Common myeloid progenitor, CD34-positive (primary cell): ENCODE measurements around the gene DCUN1D1.

Experiments used
- CTCF ChIA-PET: fragments of 350-600 bp; sonication (Branson Sonifier 250); formaldehyde crosslinking; loops from one replicate; lab custom pipeline; 2021; ENCODE audit warnings: antibody characterized with exemption; lab: Charles Lee
- POLR2A ChIA-PET: fragments of 350-600 bp; sonication (Branson Sonifier 250); formaldehyde crosslinking; loops from one replicate; lab custom pipeline; 2021; ENCODE audit warnings: antibody characterized with exemption; lab: Charles Lee
- DNase-seq, 3 donors: peaks; one replicate each; pipeline versions ENCODE4 v3.0.0 to v3.0.0-alpha.2; 2013
- H3K27ac ChIP-seq, 2 experiments: 1 replicate in 1 of 2; 2 replicates in 1 of 2; pipeline ENCODE4 v1.7.0; 2013; ENCODE audit warnings: inconsistent platforms in 2 of 2, low read length in 2 of 2, mild to moderate bottlenecking in 2 of 2, low read depth in 1 of 2, moderate library complexity in 1 of 2; ENCODE audit not compliant: severe bottlenecking in 2 of 2, insufficient read depth in 1 of 2, poor library complexity in 1 of 2
- H3K27me3 ChIP-seq, 5 experiments: replicated peaks in 2 of 5; 1 replicate in 3 of 5; 2 replicates in 2 of 5; pipeline versions ENCODE4 v1.6.1 to v1.7.0; 2013; ENCODE audit warnings: low read length in 4 of 5, mild to moderate bottlenecking in 2 of 5, moderate library complexity in 2 of 5, inconsistent platforms in 1 of 5; ENCODE audit not compliant: insufficient read depth in 5 of 5, control insufficient read depth in 4 of 5
- H3K36me3 ChIP-seq, 4 experiments: 1 replicate in 2 of 4; 2 replicates in 2 of 4; pipeline versions ENCODE4 v1.6.1 to v1.7.0; 2013; ENCODE audit warnings: low read length in 3 of 4, control low read depth in 1 of 4, mild to moderate bottlenecking in 1 of 4; ENCODE audit not compliant: control insufficient read depth in 4 of 4, insufficient read depth in 4 of 4
- H3K4me1 ChIP-seq, 4 experiments: 1 replicate in 3 of 4; 2 replicates in 1 of 4; pipeline versions ENCODE4 v1.6.1 to v1.7.1; 2013; ENCODE audit warnings: low read length in 3 of 4, mild to moderate bottlenecking in 3 of 4, control low read depth in 1 of 4, inconsistent platforms in 1 of 4, moderate library complexity in 1 of 4; ENCODE audit not compliant: control insufficient read depth in 4 of 4, insufficient read depth in 4 of 4; ENCODE audit errors: control extremely low read depth in 1 of 4
- H3K4me3 ChIP-seq, 7 experiments: 1 replicate in 4 of 7; 2 replicates in 3 of 7; pipeline versions ENCODE4 v1.5.1 to v1.7.0; 2013; ENCODE audit warnings: mild to moderate bottlenecking in 7 of 7, low read length in 6 of 7, moderate library complexity in 6 of 7, inconsistent platforms in 2 of 7, low read depth in 2 of 7, control low read depth in 1 of 7; ENCODE audit not compliant: insufficient read depth in 4 of 7, control insufficient read depth in 1 of 7; ENCODE audit errors: extremely low read depth in 1 of 7
- H3K9me3 ChIP-seq, 5 experiments: 1 replicate in 4 of 5; 2 replicates in 1 of 5; pipeline versions ENCODE4 v1.6.1 to v1.7.1; 2013; ENCODE audit warnings: low read length in 4 of 5, mild to moderate bottlenecking in 2 of 5, inconsistent platforms in 1 of 5, low read depth in 1 of 5, moderate library complexity in 1 of 5; ENCODE audit not compliant: control insufficient read depth in 4 of 5, insufficient read depth in 2 of 5; ENCODE audit errors: control extremely low read depth in 1 of 5
- WGBS: methylation state at CpG from one replicate; pipeline ENCODE4 v1.1.5; 2013; ENCODE audit not compliant: insufficient coverage; 5-methylcytosine and 5-hydroxymethylcytosine counted together

The DCUN1D1 gene

GRCh38 chr3:182973047-182973446, 7.3 kb downstream of the DCUN1D1 start:
- ChIA-PET POLR2A (interaction anchor here (0.7 kb wide), 1 partner anchor 15 kb away, joined by 3 read pairs; no protein-coding TSS in a partner anchor), CTCF (no interaction called here)
- no peaks in the 10 kb centered on the region for H3K9me3 ChIP-seq
- peaks cover 10 to 28% (median 15%) of the 10 kb centered on the region in 4 experiments for H3K4me1 ChIP-seq
- no peak overlapping the region for H3K27ac ChIP-seq
- DNase-seq = no peak
- peaks cover 0 to 3% (median 2%) of the 10 kb centered on the region in 4 experiments for H3K36me3 ChIP-seq
- 100% methylated on average over 1 of the region's 5 CpGs for WGBS
- no peaks in the 10 kb centered on the region for H3K27me3 ChIP-seq
- H3K4me3 ChIP-seq = no peak overlapping the region

GRCh38 chr3:182972387-182972786, 8.0 kb downstream of the DCUN1D1 start:
- no peaks in the 10 kb centered on the region for H3K27me3 ChIP-seq
- no peak for DNase-seq
- no peaks in the 10 kb centered on the region for H3K9me3 ChIP-seq
- ChIA-PET CTCF (no interaction called here), POLR2A (interaction anchor here (0.6 kb wide), 1 partner anchor 21 kb away, joined by 3 read pairs; no protein-coding TSS in a partner anchor)
- H3K27ac ChIP-seq = no peak overlapping the region
- H3K4me3 ChIP-seq = no peak overlapping the region
- 98% methylated on average over 5 of the region's 6 CpGs for WGBS
- H3K4me1 ChIP-seq = peaks cover 16 to 30% (median 22%) of the 10 kb centered on the region in 4 experiments
- H3K36me3 ChIP-seq = peaks cover 0 to 3% (median 2%) of the 10 kb centered on the region in 4 experiments

GRCh38 chr3:182971637-182972036, 8.7 kb downstream of the DCUN1D1 start:
- Histone ChIP-seq H3K4me1 (peaks cover 16 to 34% (median 22%) of the 10 kb centered on the region in 4 experiments), H3K27ac (no peak overlapping the region), H3K27me3 (no peaks in the 10 kb centered on the region), H3K9me3 (no peaks in the 10 kb centered on the region), H3K36me3 (peaks cover 0 to 3% (median 2%) of the 10 kb centered on the region in 4 experiments), H3K4me3 (no peak overlapping the region)
- whole genome bisulfite sequencing = 100% methylated on average over 1 of the region's 2 CpGs
- POLR2A ChIA-PET = no interaction called here
- CTCF ChIA-PET = no interaction called here
- DNase-seq = peak in 1 of 3 donors; percentile 22

GRCh38 chr3:182970811-182971418, 9.4 kb downstream of the DCUN1D1 start:
- peaks cover 20 to 41% (median 21%) of the 10 kb centered on the region in 4 experiments for H3K4me1 ChIP-seq
- CTCF ChIA-PET = interaction anchor here (1.1 to 1.2 kb wide), 2 partner anchors 8 to 24 kb away, joined by 3 to 5 read pairs; no protein-coding TSS in a partner anchor
- no peaks in the 10 kb centered on the region for H3K27me3 ChIP-seq
- no peak overlapping the region for H3K27ac ChIP-seq
- no peak overlapping the region for H3K4me3 ChIP-seq
- WGBS = 93% methylated on average over 3 of the region's 3 CpGs
- peaks cover 0 to 3% (median 2%) of the 10 kb centered on the region in 4 experiments for H3K36me3 ChIP-seq
- no peaks in the 10 kb centered on the region for H3K9me3 ChIP-seq
- DNase-seq = no peak
- POLR2A ChIA-PET = no interaction called here

GRCh38 chr3:182969853-182970252, 10.5 kb downstream of the DCUN1D1 start:
- Histone ChIP-seq H3K4me3 (no peak overlapping the region), H3K9me3 (no peaks in the 10 kb centered on the region), H3K27ac (peak overlapping the region; percentile 50 to 74), H3K4me1 (peaks cover 20 to 42% (median 21%) of the 10 kb centered on the region in 4 experiments), H3K27me3 (no peaks in the 10 kb centered on the region), H3K36me3 (peaks cover 0 to 3% (median 2%) of the 10 kb centered on the region in 4 experiments)
- WGBS = 100% methylated on average over 2 of the region's 7 CpGs
- DNase-seq = no peak
- POLR2A ChIA-PET = interaction anchor here (0.9 kb wide), 1 partner anchor 9 kb away, joined by 3 read pairs; no protein-coding TSS in a partner anchor
- CTCF ChIA-PET = interaction anchor here (1.1 kb wide), 1 partner anchor 9 kb away, joined by 5 read pairs; no protein-coding TSS in a partner anchor

GRCh38 chr3:182969277-182969676, 11.1 kb downstream of the DCUN1D1 start:
- no peaks in the 10 kb centered on the region for H3K27me3 ChIP-seq
- ChIA-PET POLR2A (interaction anchor here (0.9 kb wide), 1 partner anchor 10 kb away, joined by 3 read pairs; no protein-coding TSS in a partner anchor), CTCF (interaction anchor here (0.8 to 1.1 kb wide), 3 partner anchors 9 to 52 kb away, joined by 3 to 5 read pairs (median 3); no protein-coding TSS in a partner anchor)
- H3K9me3 ChIP-seq = no peaks in the 10 kb centered on the region
- H3K4me1 ChIP-seq = peaks cover 20 to 42% (median 21%) of the 10 kb centered on the region in 4 experiments
- H3K27ac ChIP-seq = peak overlapping the region; percentile 50 to 74
- peaks cover 0 to 3% (median 2%) of the 10 kb centered on the region in 4 experiments for H3K36me3 ChIP-seq
- peak; percentile 29 to 83 (median 79) for DNase-seq
- H3K4me3 ChIP-seq = no peak overlapping the region
